ENCODE results near the gene MITF. TPM values are rescaled to one million over a fixed set of nuclear protein-coding genes. Genes with fewer than 3 reads are reported as not detected.

MITF gene
- total RNA-seq, 1 experiment from 2014 or later = 40.3 TPM

GRCh38 chr3:69695933-69696332, 43.3 kb upstream of the MITF start:
- Mint-ChIP-seq H3K36me3 (ENCODE audit: insufficient read depth, unreplicated experiment) (no peaks in the 10 kb centered on the region), H3K9me3 (ENCODE audit: low read depth, unreplicated experiment) (no peaks in the 10 kb centered on the region), H3K27me3 (ENCODE audit: unreplicated experiment) (no peaks in the 10 kb centered on the region), H3K4me1 (ENCODE audit: low read depth, unreplicated experiment) (peaks cover 7% of the 10 kb centered on the region), H3K27ac (ENCODE audit: unreplicated experiment) (no peak overlapping the region), H3K4me3 (ENCODE audit: low read depth, unreplicated experiment) (no peak overlapping the region)
- no peak for DNase-seq
- intact Hi-C loops (cut with micrococcal nuclease; ENCODE audit: unreplicated experiment) = no loop called here
- TF ChIP-seq, protein P1, sequence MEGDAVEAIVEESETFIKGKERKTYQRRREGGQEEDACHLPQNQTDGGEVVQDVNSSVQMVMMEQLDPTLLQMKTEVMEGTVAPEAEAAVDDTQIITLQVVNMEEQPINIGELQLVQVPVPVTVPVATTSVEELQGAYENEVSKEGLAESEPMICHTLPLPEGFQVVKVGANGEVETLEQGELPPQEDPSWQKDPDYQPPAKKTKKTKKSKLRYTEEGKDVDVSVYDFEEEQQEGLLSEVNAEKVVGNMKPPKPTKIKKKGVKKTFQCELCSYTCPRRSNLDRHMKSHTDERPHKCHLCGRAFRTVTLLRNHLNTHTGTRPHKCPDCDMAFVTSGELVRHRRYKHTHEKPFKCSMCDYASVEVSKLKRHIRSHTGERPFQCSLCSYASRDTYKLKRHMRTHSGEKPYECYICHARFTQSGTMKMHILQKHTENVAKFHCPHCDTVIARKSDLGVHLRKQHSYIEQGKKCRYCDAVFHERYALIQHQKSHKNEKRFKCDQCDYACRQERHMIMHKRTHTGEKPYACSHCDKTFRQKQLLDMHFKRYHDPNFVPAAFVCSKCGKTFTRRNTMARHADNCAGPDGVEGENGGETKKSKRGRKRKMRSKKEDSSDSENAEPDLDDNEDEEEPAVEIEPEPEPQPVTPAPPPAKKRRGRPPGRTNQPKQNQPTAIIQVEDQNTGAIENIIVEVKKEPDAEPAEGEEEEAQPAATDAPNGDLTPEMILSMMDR (IDR thresholded peaks at IDR 0.05; ENCODE audit: unreplicated experiment) = no peak
- CTCF ChIA-PET = interaction anchor here (0.7 to 1.4 kb wide), 3 partner anchors 43 to 420 kb away, joined by 3 to 4 read pairs (median 3); partner anchors contain the start of gene MITF
- no TSS peak for BruUV-seq (replicated peaks)

GRCh38 chr3:69696367-69696766, 42.9 kb upstream of the MITF start:
- TF ChIP-seq, protein P1 (IDR thresholded peaks at IDR 0.05; ENCODE audit: unreplicated experiment) = no peak
- Mint-ChIP-seq H3K36me3 (ENCODE audit: insufficient read depth, unreplicated experiment) (no peaks in the 10 kb centered on the region), H3K4me1 (ENCODE audit: low read depth, unreplicated experiment) (peaks cover 7% of the 10 kb centered on the region), H3K9me3 (ENCODE audit: low read depth, unreplicated experiment) (no peaks in the 10 kb centered on the region), H3K27ac (ENCODE audit: unreplicated experiment) (no peak overlapping the region), H3K27me3 (ENCODE audit: unreplicated experiment) (no peaks in the 10 kb centered on the region), H3K4me3 (ENCODE audit: low read depth, unreplicated experiment) (no peak overlapping the region)
- DNase-seq = no peak
- intact Hi-C loops (cut with micrococcal nuclease; ENCODE audit: unreplicated experiment) = no loop called here
- CTCF ChIA-PET = interaction anchor here (0.7 kb wide), 2 partner anchors 42 to 421 kb away, joined by 3 read pairs; partner anchors contain the start of gene MITF
- no TSS peak for BruUV-seq (replicated peaks)

GRCh38 chr3:69697381-69697780, 41.9 kb upstream of the MITF start:
- DNase-seq = no peak
- TF ChIP-seq, protein P1 (IDR thresholded peaks at IDR 0.05; ENCODE audit: unreplicated experiment) = no peak
- no TSS peak for BruUV-seq (replicated peaks)
- CTCF ChIA-PET = no interaction called here
- Mint-ChIP-seq H3K36me3 (ENCODE audit: insufficient read depth, unreplicated experiment) (no peaks in the 10 kb centered on the region), H3K9me3 (ENCODE audit: low read depth, unreplicated experiment) (no peaks in the 10 kb centered on the region), H3K4me1 (ENCODE audit: low read depth, unreplicated experiment) (peaks cover 7% of the 10 kb centered on the region), H3K27ac (ENCODE audit: unreplicated experiment) (no peak overlapping the region), H3K27me3 (ENCODE audit: unreplicated experiment) (no peaks in the 10 kb centered on the region), H3K4me3 (ENCODE audit: low read depth, unreplicated experiment) (no peak overlapping the region)
- intact Hi-C loops (cut with micrococcal nuclease; ENCODE audit: unreplicated experiment) = no loop called here

GRCh38 chr3:69698728-69699127, 40.5 kb upstream of the MITF start:
- TF ChIP-seq, protein P1 (IDR thresholded peaks at IDR 0.05; ENCODE audit: unreplicated experiment) = no peak
- Mint-ChIP-seq H3K4me1 (ENCODE audit: low read depth, unreplicated experiment) (peaks cover 7% of the 10 kb centered on the region), H3K4me3 (ENCODE audit: low read depth, unreplicated experiment) (no peak overlapping the region), H3K27me3 (ENCODE audit: unreplicated experiment) (no peaks in the 10 kb centered on the region), H3K9me3 (ENCODE audit: low read depth, unreplicated experiment) (no peaks in the 10 kb centered on the region), H3K36me3 (ENCODE audit: insufficient read depth, unreplicated experiment) (no peaks in the 10 kb centered on the region), H3K27ac (ENCODE audit: unreplicated experiment) (no peak overlapping the region)
- intact Hi-C loops (cut with micrococcal nuclease; ENCODE audit: unreplicated experiment) = no loop called here
- CTCF ChIA-PET = no interaction called here
- no TSS peak for BruUV-seq (replicated peaks)
- DNase-seq = no peak

Data from Calu3 (cell line).